IMR-90 (cell line): Measurements from ENCODE around the gene AIP. TPM values are rescaled to one million over a fixed set of nuclear protein-coding genes. Genes with fewer than 3 reads are reported as not detected.
A peak's percentile ranks its signal among the peaks of the same experiment; 100 is the strongest.

Experiments used
- ATAC-seq: fragments of 200-7000 bp; cut with Tn5 transposase; 2 replicates; pipeline ENCODE4 v1.9.1; 2020; ENCODE audit warnings: low read depth, mild to moderate bottlenecking, moderate library complexity
- BruUV-seq: library from RNA; stranded (reverse); fragments of 400-500 nt; replicated peaks from 2 replicates; lab custom pipeline; 2021; lab: Mats Ljungman, UMichigan
- CTCF ChIA-PET: fragments of 300-600 bp; formaldehyde crosslinking; extraction: SDS; loops from one replicate; lab custom pipeline; 2021; ENCODE audit warnings: antibody characterized with exemption; lab: Yijun Ruan, JAX
- POLR2A ChIA-PET: fragments of 300-600 bp; sonication (Branson Sonifier 250); formaldehyde crosslinking; loops from one replicate; lab custom pipeline; 2022; ENCODE audit warnings: antibody characterized with exemption; ENCODE audit not compliant: unreplicated experiment; lab: Charles Lee
- DNase-seq: peaks from one replicate; pipeline ENCODE4 v3.0.0; 2013
- H2AFZ ChIP-seq: replicated peaks from 2 replicates; pipeline ENCODE3; 2013; ENCODE audit warnings: low read length, mild to moderate bottlenecking; ENCODE audit not compliant: poor library complexity
- H2AK5ac ChIP-seq: 2 replicates; pipeline ENCODE4 v1.6.1; 2013; ENCODE audit warnings: low read depth, low read length, inconsistent platforms
- H2AK9ac ChIP-seq: replicated peaks from 2 replicates; pipeline ENCODE3; 2013; ENCODE audit warnings: mild to moderate bottlenecking, low read depth, low read length, moderate library complexity; ENCODE audit not compliant: poor library complexity
- H2BK120ac ChIP-seq: 2 replicates; pipeline ENCODE4 v1.6.1; 2013; ENCODE audit warnings: low read depth, low read length, inconsistent platforms
- H2BK15ac ChIP-seq: 3 replicates; pipeline ENCODE4 v1.6.1; 2013; ENCODE audit warnings: low read depth, low read length, inconsistent platforms
- H2BK20ac ChIP-seq: 2 replicates; pipeline ENCODE4 v1.6.1; 2013; ENCODE audit warnings: low read depth, mild to moderate bottlenecking, inconsistent platforms, low read length, moderate library complexity
- H2BK5ac ChIP-seq: 2 replicates; pipeline ENCODE4 v1.6.1; 2013; ENCODE audit warnings: mild to moderate bottlenecking, low read depth, low read length, inconsistent platforms; ENCODE audit not compliant: poor library complexity, severe bottlenecking
- H3K14ac ChIP-seq: replicated peaks from 2 replicates; pipeline ENCODE4 v1.6.1; 2013; ENCODE audit warnings: low read depth, low read length, inconsistent platforms
- H3K18ac ChIP-seq: 2 replicates; pipeline ENCODE4 v1.6.1; 2013; ENCODE audit warnings: low read depth, low read length, control low read depth
- H3K23ac ChIP-seq: 2 replicates; pipeline ENCODE4 v1.6.1; 2013; ENCODE audit warnings: low read depth, low read length, inconsistent platforms
- H3K27ac ChIP-seq: 2 replicates; pipeline ENCODE4 v1.5.1; 2013; ENCODE audit warnings: mild to moderate bottlenecking, control low read depth, low read length; ENCODE audit not compliant: insufficient read depth
- H3K27me3 ChIP-seq: 2 replicates; pipeline ENCODE4 v1.6.1; 2013; ENCODE audit warnings: low read length; ENCODE audit not compliant: control insufficient read depth, insufficient read depth
- H3K36me3 ChIP-seq: 2 replicates; pipeline ENCODE4 v1.6.1; 2013; ENCODE audit warnings: low read length, mixed read lengths; ENCODE audit not compliant: control insufficient read depth, insufficient read depth
- H3K4ac ChIP-seq: 2 replicates; pipeline ENCODE4 v1.6.1; 2013; ENCODE audit warnings: low read depth, low read length, inconsistent platforms
- H3K4me1 ChIP-seq: 2 replicates; pipeline ENCODE4 v1.6.1; 2013; ENCODE audit warnings: low read length, mixed read lengths; ENCODE audit not compliant: control insufficient read depth, insufficient read depth
- H3K4me2 ChIP-seq: 2 replicates; pipeline ENCODE4 v1.6.1; 2013; ENCODE audit warnings: low read depth, mild to moderate bottlenecking, control low read depth, low read length, moderate library complexity
- H3K4me3 ChIP-seq: 2 replicates; pipeline ENCODE4 v1.5.1; 2013; ENCODE audit warnings: low read depth, mild to moderate bottlenecking, control low read depth, low read length, moderate library complexity; ENCODE audit not compliant: insufficient read depth
- H3K56ac ChIP-seq: 2 replicates; pipeline ENCODE4 v1.6.1; 2013; ENCODE audit warnings: low read length, inconsistent platforms; ENCODE audit not compliant: insufficient read depth; ENCODE audit errors: extremely low read depth
- H3K79me1 ChIP-seq, 2 experiments: 2 replicates each; pipeline ENCODE4 v1.6.1; 2013; ENCODE audit warnings: low read length in 2 of 2, inconsistent platforms in 1 of 2, low read depth in 1 of 2
- H3K9ac ChIP-seq: 2 replicates; pipeline ENCODE4 v1.6.1; 2013; ENCODE audit warnings: low read depth, low read length, control low read depth
- H3K9me1 ChIP-seq: 2 replicates; pipeline ENCODE4 v1.6.1; 2013; ENCODE audit warnings: low read length, inconsistent platforms; ENCODE audit not compliant: insufficient read depth
- H3K9me3 ChIP-seq: 2 replicates; pipeline ENCODE4 v1.6.1; 2013; ENCODE audit warnings: low read length; ENCODE audit not compliant: control insufficient read depth, insufficient read depth
- H4K20me1 ChIP-seq: 2 replicates; pipeline ENCODE4 v1.6.1; 2013; ENCODE audit warnings: low read length, inconsistent platforms; ENCODE audit not compliant: insufficient read depth
- H4K5ac ChIP-seq: 2 replicates; pipeline ENCODE4 v1.6.1; 2013; ENCODE audit warnings: mild to moderate bottlenecking, low read depth, low read length, control low read depth
- H4K8ac ChIP-seq, 2 experiments: 2 replicates each; pipeline ENCODE4 v1.6.1; 2013; ENCODE audit warnings: low read depth in 2 of 2, low read length in 2 of 2, control low read depth in 1 of 2, inconsistent platforms in 1 of 2
- H4K91ac ChIP-seq: 2 replicates; pipeline ENCODE4 v1.6.1; 2013; ENCODE audit warnings: low read depth, low read length, inconsistent platforms; ENCODE audit not compliant: insufficient read depth
- BHLHE40 ChIP-seq: fragments of 150-350 bp; IDR thresholded peaks from 2 replicates; pipeline ENCODE4 v1.6.1; 2016; ENCODE audit warnings: mild to moderate bottlenecking, low read depth, low read length
- CEBPB ChIP-seq: IDR thresholded peaks from 2 replicates; pipeline ENCODE4 v1.6.1; 2012; ENCODE audit warnings: low read depth, low read length, improper control_type of control experiment
- CHD1 ChIP-seq: IDR thresholded peaks from 2 replicates; pipeline ENCODE4 v1.6.1; 2012; ENCODE audit warnings: low read depth, low read length, improper control_type of control experiment
- MAFK ChIP-seq: IDR thresholded peaks from 2 replicates; pipeline ENCODE4 v1.6.1; 2012; ENCODE audit warnings: low read depth, low read length, improper control_type of control experiment
- MAZ ChIP-seq: IDR thresholded peaks from 2 replicates; pipeline ENCODE4 v1.6.1; 2012; ENCODE audit warnings: low read depth, mild to moderate bottlenecking, low read length, improper control_type of control experiment, moderate library complexity, borderline replicate concordance
- MXI1 ChIP-seq: IDR thresholded peaks from 2 replicates; pipeline ENCODE4 v1.6.1; 2012; ENCODE audit warnings: low read depth, mild to moderate bottlenecking, low read length, moderate library complexity, borderline replicate concordance
- NFE2L2 ChIP-seq: fragments of 150-350 bp; IDR thresholded peaks from 2 replicates; pipeline ENCODE4 v1.6.1; 2016; ENCODE audit warnings: low read depth, mild to moderate bottlenecking, low read length
- POLR2A ChIP-seq: IDR thresholded peaks from 2 replicates; pipeline ENCODE4 v1.6.1; 2012; ENCODE audit warnings: mild to moderate bottlenecking, low read depth, low read length
- RAD21 ChIP-seq: IDR thresholded peaks from 2 replicates; pipeline ENCODE4 v1.6.1; 2012; ENCODE audit warnings: low read length, improper control_type of control experiment
- RCOR1 ChIP-seq: IDR thresholded peaks from 2 replicates; pipeline ENCODE4 v1.6.1; 2012; ENCODE audit warnings: mild to moderate bottlenecking, low read length, improper control_type of control experiment; ENCODE audit not compliant: insufficient replicate concordance
- RFX5 ChIP-seq: IDR thresholded peaks from 2 replicates; pipeline ENCODE4 v1.8.0; 2012; ENCODE audit warnings: low read depth, mild to moderate bottlenecking, low read length, moderate library complexity
- SMC3 ChIP-seq: fragments of 150-350 bp; IDR thresholded peaks from 2 replicates; pipeline ENCODE4 v1.6.1; 2016; ENCODE audit warnings: low read depth, mild to moderate bottlenecking, antibody characterized with exemption, low read length, moderate library complexity
- WGBS, 2 experiments: methylation state at CpG; one replicate each; pipeline versions ENCODE4 v1.1.5 to v1.1.7; 2013; ENCODE audit warnings: missing lambda C conversion rate in 2 of 2; ENCODE audit not compliant: insufficient read length in 1 of 2; ENCODE audit errors: extremely low coverage in 2 of 2; 5-methylcytosine and 5-hydroxymethylcytosine counted together
- dilution Hi-C: fragments of 300-500 bp; cut with HindIII; formaldehyde crosslinking; loops from one replicate; pipeline ENCODE4 v1.14.3; 2018; ENCODE audit warnings: low sequenced_read_pairs; ENCODE audit not compliant: unreplicated experiment
- in situ Hi-C: fragments of 300-500 bp; cut with MboI; formaldehyde crosslinking; loops from 3 replicates; pipeline ENCODE4 v1.14.3; 2019; ENCODE audit warnings: low sequenced_read_pairs, inconsistent platforms, mixed read lengths
- intact Hi-C: fragments of 100-400 bp; cut with micrococcal nuclease; formaldehyde crosslinking; loops from 2 replicates; pipeline ENCODE4 v1.10.0; 2022
- polyA plus RNA-seq, 3 experiments: library from polyadenylated mRNA; depleted of rRNA; stranded (reverse); fragments of >200 nt; gene quantifications; 2 replicates each; pipeline ENCODE4 v1.2.3, GENCODE V29; 2012; ENCODE audit warnings: low replicate concordance in 1 of 3
- total RNA-seq: library from RNA; depleted of rRNA; stranded (reverse); fragments of >200 nt; gene quantifications from 2 replicates; pipeline ENCODE4 v1.2.3, GENCODE V29; 2012
- TF ChIP-seq, protein P1 (sequence below): fragments of 150-350 bp; IDR thresholded peaks from 2 replicates; pipeline ENCODE4 v1.6.1; 2017; ENCODE audit warnings: mild to moderate bottlenecking, antibody characterized with exemption, low read length, low read depth
- TF ChIP-seq, protein P2 (sequence below): conservative IDR thresholded peaks from 2 replicates; pipeline ENCODE4 v1.5.1; 2012; ENCODE audit warnings: mild to moderate bottlenecking, low read depth, low read length, improper control_type of control experiment

AIP gene
- total and polyA plus RNA-seq, 2 of the 4 experiments (the other 2 are of a cell fraction) = 95.5 to 122 TPM

- in situ Hi-C loops = no loop called here
- TF ChIP-seq MXI1 (peak; percentile 89), RFX5 (no peak), MAZ (peak; percentile 97), POLR2A (peak; percentile 82; the same call in 1 of the 2 replicates), MAFK (no peak), BHLHE40 (peak; percentile 10; the same call in 1 of the 2 replicates), NFE2L2 (no peak), RCOR1 (no peak), RAD21 (no peak), CHD1 (no peak), SMC3 (no peak), CEBPB (no peak)
- TF ChIP-seq, protein P1, sequence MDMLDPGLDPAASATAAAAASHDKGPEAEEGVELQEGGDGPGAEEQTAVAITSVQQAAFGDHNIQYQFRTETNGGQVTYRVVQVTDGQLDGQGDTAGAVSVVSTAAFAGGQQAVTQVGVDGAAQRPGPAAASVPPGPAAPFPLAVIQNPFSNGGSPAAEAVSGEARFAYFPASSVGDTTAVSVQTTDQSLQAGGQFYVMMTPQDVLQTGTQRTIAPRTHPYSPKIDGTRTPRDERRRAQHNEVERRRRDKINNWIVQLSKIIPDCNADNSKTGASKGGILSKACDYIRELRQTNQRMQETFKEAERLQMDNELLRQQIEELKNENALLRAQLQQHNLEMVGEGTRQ = peak; percentile 73
- TF ChIP-seq, protein P2, sequence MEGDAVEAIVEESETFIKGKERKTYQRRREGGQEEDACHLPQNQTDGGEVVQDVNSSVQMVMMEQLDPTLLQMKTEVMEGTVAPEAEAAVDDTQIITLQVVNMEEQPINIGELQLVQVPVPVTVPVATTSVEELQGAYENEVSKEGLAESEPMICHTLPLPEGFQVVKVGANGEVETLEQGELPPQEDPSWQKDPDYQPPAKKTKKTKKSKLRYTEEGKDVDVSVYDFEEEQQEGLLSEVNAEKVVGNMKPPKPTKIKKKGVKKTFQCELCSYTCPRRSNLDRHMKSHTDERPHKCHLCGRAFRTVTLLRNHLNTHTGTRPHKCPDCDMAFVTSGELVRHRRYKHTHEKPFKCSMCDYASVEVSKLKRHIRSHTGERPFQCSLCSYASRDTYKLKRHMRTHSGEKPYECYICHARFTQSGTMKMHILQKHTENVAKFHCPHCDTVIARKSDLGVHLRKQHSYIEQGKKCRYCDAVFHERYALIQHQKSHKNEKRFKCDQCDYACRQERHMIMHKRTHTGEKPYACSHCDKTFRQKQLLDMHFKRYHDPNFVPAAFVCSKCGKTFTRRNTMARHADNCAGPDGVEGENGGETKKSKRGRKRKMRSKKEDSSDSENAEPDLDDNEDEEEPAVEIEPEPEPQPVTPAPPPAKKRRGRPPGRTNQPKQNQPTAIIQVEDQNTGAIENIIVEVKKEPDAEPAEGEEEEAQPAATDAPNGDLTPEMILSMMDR = no peak
These were observed 25.8 kb downstream of the AIP start for GRCh38 chr11:67508486-67509121.

More at GRCh38 chr11:67508486-67509121, 25.8 kb downstream of the AIP start:
- Histone ChIP-seq H3K79me1 (peaks cover 0 to 24% of the 10 kb centered on the region in 2 experiments; a peak in 1 of 4 replicates), H3K23ac (no peak overlapping the region), H3K27ac (peak overlapping the region; percentile 69), H4K5ac (peak overlapping the region; percentile 66), H3K4me3 (peak overlapping the region; percentile 88), H3K14ac (peak overlapping the region; percentile 56), H2BK20ac (no peak overlapping the region), H3K4me1 (peaks cover 14% of the 10 kb centered on the region), H3K27me3 (0 out of 2 replicates have a peak, but pooled peaks cover 2% of the 10 kb centered on the region), H3K56ac (no peak overlapping the region; the same call in 1 of the 2 replicates), H3K9me3 (no peaks in the 10 kb centered on the region), H3K18ac (no peak overlapping the region), H2AK9ac (peak overlapping the region; percentile 75), H3K4me2 (peak overlapping the region; percentile 92), H4K20me1 (no peaks in the 10 kb centered on the region), H4K91ac (peak overlapping the region; percentile 57; the same call in 1 of the 2 replicates), H3K9me1 (no peaks in the 10 kb centered on the region; the same call in 1 of the 2 replicates), H2BK15ac (no peak overlapping the region), H2BK5ac (peak overlapping the region; percentile 78), H3K4ac (peak overlapping the region; percentile 78), H2AFZ (peak overlapping the region; percentile 99), H2AK5ac (peak overlapping the region; percentile 44; the same call in 1 of the 2 replicates), H3K36me3 (no peaks in the 10 kb centered on the region), H3K9ac (peak overlapping the region; percentile 63), H4K8ac (peak overlapping the region; percentile 92 to 93), H2BK120ac (peak overlapping the region; percentile 49; the same call in 1 of the 2 replicates)
- ChIA-PET POLR2A (interaction anchor here (0.6 kb wide), 1 partner anchor 122 kb away, joined by 6 read pairs; no protein-coding TSS in a partner anchor), CTCF (no interaction called here)
- ATAC-seq = peak; percentile 50
- DNase-seq = peak; percentile 93
- dilution Hi-C loops (no loop called here), intact Hi-C loops (loop anchor here (1.0 to 2.0 kb wide), 2 partner anchors 75 to 108 kb away; partner anchors contain the start of genes GSTP1 and PPP1CA)
- BruUV-seq = no TSS peak
- whole genome bisulfite sequencing, 2 experiments = 1% methylated on average over 32 of the region's 57 CpGs; no CpG with 5 or more reads in 1 of the 2 experiments
